Coronary artery (tissue), 2 donors: ENCODE results near the gene IP6K1.
"Not testable (repeated sequence)": the region's sequence is repeated elsewhere in the genome, so short reads cannot be mapped to it uniquely, and the experiment has no call there.

Experiments
- DNase-seq: peaks from one replicate; pipeline ENCODE4 v3.0.0-alpha.2; 2017; ENCODE audit warnings: low spot score
- H3K27ac ChIP-seq, 2 donors: fragments of 200-600 bp; sonication (generic); one replicate each; pipeline ENCODE4 v1.5.1; 2016 to 2019
- H3K4me3 ChIP-seq: fragments of 200-600 bp; sonication (generic); 2 replicates; pipeline ENCODE4 v1.5.1; 2016; ENCODE audit warnings: mild to moderate bottlenecking, moderate library complexity
- CTCF ChIP-seq: fragments of 200-600 bp; sonication (generic); IDR thresholded peaks from one replicate; pipeline ENCODE4 v1.5.1; 2019; ENCODE audit warnings: antibody characterized with exemption

IP6K1 gene

GRCh38 chr3:49757197-49757596 is 29.1 kb downstream of the IP6K1 start:
- Histone ChIP-seq H3K27ac (no peak overlapping the region), H3K4me3 (no peak overlapping the region)
- TF ChIP-seq CTCF: no peak
- DNase-seq: no peak

GRCh38 chr3:49756036-49756435 is 30.3 kb downstream of the IP6K1 start:
- no peak overlapping the region for H3K27ac ChIP-seq
- no peak for DNase-seq
- TF ChIP-seq CTCF: no peak
- H3K4me3 ChIP-seq: no peak overlapping the region

GRCh38 chr3:49754536-49754935 is 31.8 kb downstream of the IP6K1 start:
- Histone ChIP-seq H3K4me3 (no peak overlapping the region), H3K27ac (no peak overlapping the region)
- no peak for TF ChIP-seq CTCF
- DNase-seq: no peak

- no peak for TF ChIP-seq CTCF
- no peak for DNase-seq
- Histone ChIP-seq H3K27ac (no peak overlapping the region), H3K4me3 (no peak overlapping the region)
These were observed 34.8 kb downstream of the IP6K1 start for GRCh38 chr3:49751501-49751900.

GRCh38 chr3:49750056-49750455 is 36.3 kb downstream of the IP6K1 start:
- no peak overlapping the region for H3K4me3 ChIP-seq
- no peak for TF ChIP-seq CTCF
- no peak for DNase-seq
- no peak overlapping the region for H3K27ac ChIP-seq

- H3K4me3 ChIP-seq, H3K27ac ChIP-seq, DNase-seq: not testable (repeated sequence)
These were observed 37.5 kb downstream of the IP6K1 start for GRCh38 chr3:49748874-49749273.

- no peak for DNase-seq
- Histone ChIP-seq H3K27ac (no peak overlapping the region), H3K4me3 (no peak overlapping the region)
- TF ChIP-seq CTCF: no peak
These were observed 38.4 kb downstream of the IP6K1 start for GRCh38 chr3:49747792-49748480.
